PC-3 (cell line): ENCODE results near the gene DLGAP5. TPM values are rescaled to one million over a fixed set of nuclear protein-coding genes. Genes with fewer than 3 reads are reported as not detected.

ENCODE experiments used
- ATAC-seq: fragments of 200-7000 bp; cut with Tn5 transposase; 2 replicates; pipeline ENCODE4 v1.9.1; 2020; ENCODE audit warnings: mild to moderate bottlenecking, moderate library complexity
- BruUV-seq: library from RNA; stranded (reverse); fragments of 400-500 nt; replicated peaks from 2 replicates; lab custom pipeline; 2021; lab: Mats Ljungman, UMichigan
- CTCF ChIA-PET: fragments of 300-600 bp; sonication (Branson Sonifier 250); formaldehyde crosslinking; loops from one replicate; lab custom pipeline; 2022; ENCODE audit warnings: antibody characterized with exemption; lab: Charles Lee
- POLR2A ChIA-PET: fragments of 300-600 bp; sonication (Branson Sonifier 250); formaldehyde crosslinking; loops from one replicate; lab custom pipeline; 2022; ENCODE audit warnings: antibody characterized with exemption; ENCODE audit not compliant: unreplicated experiment; lab: Charles Lee
- DNase-seq: peaks from one replicate; pipeline ENCODE4 v3.0.0-alpha.2; 2015
- H2AFZ ChIP-seq: fragments of 300-600 bp; sonication (generic); 2 replicates; pipeline ENCODE4 v1.6.0; 2016; ENCODE audit warnings: antibody characterized with exemption, low read length
- H3F3A ChIP-seq: fragments of 300-600 bp; sonication (generic); one replicate; pipeline ENCODE4 v1.6.0; 2017; ENCODE audit warnings: antibody characterized with exemption, low read length, control low read depth, mild to moderate bottlenecking; ENCODE audit not compliant: unreplicated experiment
- H3K27ac ChIP-seq: fragments of 300-600 bp; sonication (generic); 2 replicates; pipeline ENCODE4 v1.5.1; 2016; ENCODE audit warnings: mild to moderate bottlenecking, low read length
- H3K27me3 ChIP-seq: fragments of 300-600 bp; sonication (generic); 2 replicates; pipeline ENCODE4 v1.6.1; 2016; ENCODE audit warnings: low read length, mixed read lengths
- H3K36me3 ChIP-seq: fragments of 300-600 bp; sonication (generic); 2 replicates; pipeline ENCODE4 v1.6.1; 2016; ENCODE audit warnings: low read depth, mixed run types, low read length, mixed read lengths
- H3K4me1 ChIP-seq: fragments of 300-600 bp; sonication (generic); 2 replicates; pipeline ENCODE4 v1.5.1; 2016; ENCODE audit warnings: low read length; ENCODE audit not compliant: insufficient read depth
- H3K4me2 ChIP-seq: fragments of 300-600 bp; sonication (generic); 2 replicates; pipeline ENCODE4 v1.6.0; 2016; ENCODE audit warnings: low read length
- H3K4me3 ChIP-seq: fragments of 300-600 bp; sonication (generic); 2 replicates; pipeline ENCODE4 v1.5.1; 2016; ENCODE audit warnings: mild to moderate bottlenecking, low read length, mixed read lengths
- H3K79me2 ChIP-seq: fragments of 300-600 bp; sonication (generic); 2 replicates; pipeline ENCODE4 v1.6.1; 2017; ENCODE audit warnings: low read length, mixed read lengths
- H3K9ac ChIP-seq: fragments of 300-600 bp; sonication (generic); 2 replicates; pipeline ENCODE4 v1.6.0; 2016; ENCODE audit warnings: mild to moderate bottlenecking, low read length
- H3K9me2 ChIP-seq: fragments of 300-600 bp; sonication (generic); replicated peaks from 2 replicates; pipeline ENCODE4 v1.6.1; 2016; ENCODE audit warnings: mixed run types, low read length, mixed read lengths
- H3K9me3 ChIP-seq: fragments of 300-600 bp; sonication (generic); 2 replicates; pipeline ENCODE4 v1.6.1; 2016; ENCODE audit warnings: low read length, mixed read lengths
- H4K20me1 ChIP-seq: fragments of 300-600 bp; sonication (generic); 2 replicates; pipeline ENCODE4 v1.6.1; 2016; ENCODE audit warnings: low read length, mixed read lengths
- CTCF ChIP-seq: fragments of 300-600 bp; sonication (generic); conservative IDR thresholded peaks from 2 replicates; pipeline ENCODE4 v1.5.1; 2017; ENCODE audit warnings: antibody characterized with exemption, low read depth, mild to moderate bottlenecking, low read length
- EZH2 ChIP-seq: fragments of 300-600 bp; sonication (generic); IDR thresholded peaks from one replicate; pipeline ENCODE4 v1.6.1; 2017; ENCODE audit warnings: antibody characterized with exemption, mild to moderate bottlenecking, low read length; ENCODE audit not compliant: unreplicated experiment
- EZH2phosphoT487 ChIP-seq: fragments of 300-600 bp; sonication (generic); IDR thresholded peaks from 2 replicates; pipeline ENCODE4 v1.6.1; 2018; ENCODE audit warnings: mild to moderate bottlenecking, antibody characterized with exemption, low read length, borderline replicate concordance
- intact Hi-C: fragments of 100-400 bp; cut with micrococcal nuclease; formaldehyde crosslinking; loops from 2 replicates; pipeline ENCODE4 v1.9.0; 2023
- total RNA-seq: library from RNA; depleted of rRNA; stranded (reverse); fragments of >200 nt; gene quantifications from 2 replicates; pipeline ENCODE4 v1.2.3, GENCODE V29; 2014

The DLGAP5 gene
- total RNA-seq, 1 experiment from 2014 or later: 97.9 TPM

- BruUV-seq: no TSS peak
- no peaks in the 10 kb centered on the region for H3F3A ChIP-seq
- no peaks in the 10 kb centered on the region for H3K4me1 ChIP-seq
- no peak for DNase-seq
- H3K36me3 ChIP-seq: no peaks in the 10 kb centered on the region
- no peaks in the 10 kb centered on the region for H3K9me3 ChIP-seq
- H3K4me3 ChIP-seq: no peak overlapping the region
- CTCF ChIA-PET: no interaction called here
- no peak overlapping the region for H3K4me2 ChIP-seq
- no peaks in the 10 kb centered on the region for H3K27me3 ChIP-seq
- H2AFZ ChIP-seq: no peak overlapping the region
- intact Hi-C loops: no loop called here
- no peak overlapping the region for H3K27ac ChIP-seq
- ATAC-seq: no peak
- H3K79me2 ChIP-seq: no peaks in the 10 kb centered on the region
- no peak for TF ChIP-seq EZH2phosphoT487
- no peak for TF ChIP-seq EZH2
- TF ChIP-seq CTCF: no peak
- no peaks in the 10 kb centered on the region for H4K20me1 ChIP-seq
- no peak overlapping the region for H3K9ac ChIP-seq
- POLR2A ChIA-PET: no interaction called here
- H3K9me2 ChIP-seq: no peaks in the 10 kb centered on the region
These were observed 75.9 kb downstream of the DLGAP5 start for GRCh38 chr14:55115460-55115859.

DNA sequence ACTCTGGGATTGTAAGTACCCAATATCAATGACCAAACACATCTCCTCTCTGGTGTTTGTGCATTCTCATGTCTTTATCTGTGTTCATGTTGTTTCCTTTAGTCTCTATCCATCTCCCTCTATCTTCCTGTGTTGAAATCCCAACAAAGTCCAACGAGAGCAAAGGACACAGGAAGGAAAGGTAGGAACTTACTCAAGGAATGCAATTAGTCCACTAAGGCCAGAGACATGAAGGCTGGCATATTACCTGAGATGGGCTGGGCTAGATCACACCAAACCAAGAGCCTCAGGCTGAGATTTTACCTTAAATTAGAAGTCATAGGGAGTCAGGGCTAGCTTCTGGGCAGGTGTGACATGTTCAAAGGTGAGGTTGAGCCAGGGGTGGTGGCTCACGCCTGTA, 76.7 kb downstream of the DLGAP5 start:
- no peak for ATAC-seq
- Histone ChIP-seq H3K27ac (no peak overlapping the region), H3K9me2 (no peaks in the 10 kb centered on the region), H3F3A (no peaks in the 10 kb centered on the region), H3K27me3 (no peaks in the 10 kb centered on the region), H3K79me2 (no peaks in the 10 kb centered on the region), H3K4me2 (no peak overlapping the region), H3K36me3 (no peaks in the 10 kb centered on the region), H4K20me1 (no peaks in the 10 kb centered on the region), H3K9ac (no peak overlapping the region), H3K9me3 (no peaks in the 10 kb centered on the region), H3K4me1 (no peaks in the 10 kb centered on the region), H3K4me3 (no peak overlapping the region), H2AFZ (no peak overlapping the region)
- TF ChIP-seq EZH2phosphoT487 (no peak), CTCF (no peak), EZH2 (no peak)
- no peak for DNase-seq
- ChIA-PET POLR2A (no interaction called here), CTCF (no interaction called here)
- intact Hi-C loops: no loop called here
- no TSS peak for BruUV-seq

GRCh38 chr14:55111122-55111708, 80.2 kb downstream of the DLGAP5 start:
- Histone ChIP-seq H2AFZ (no peak overlapping the region), H3K4me3 (no peak overlapping the region), H3K9ac (no peak overlapping the region), H3K27me3 (no peaks in the 10 kb centered on the region), H3K9me2 (no peaks in the 10 kb centered on the region), H3K4me1 (peaks cover 16% of the 10 kb centered on the region), H3F3A (no peaks in the 10 kb centered on the region), H4K20me1 (no peaks in the 10 kb centered on the region), H3K36me3 (no peaks in the 10 kb centered on the region), H3K9me3 (no peaks in the 10 kb centered on the region), H3K27ac (no peak overlapping the region), H3K4me2 (no peak overlapping the region), H3K79me2 (no peaks in the 10 kb centered on the region)
- BruUV-seq: no TSS peak
- intact Hi-C loops: no loop called here
- CTCF ChIA-PET: interaction anchor here (0.5 kb wide), 1 partner anchor 18 kb away, joined by 3 read pairs; no protein-coding TSS in a partner anchor
- TF ChIP-seq EZH2 (no peak), EZH2phosphoT487 (no peak), CTCF (no peak)
- ATAC-seq (no peak), DNase-seq (no peak)
- POLR2A ChIA-PET: no interaction called here
